Lower lobe of right lung (tissue), 2 donors: ENCODE results near the gene GRM5. TPM values are rescaled to one million over a fixed set of nuclear protein-coding genes. Genes with fewer than 3 reads are reported as not detected.

ENCODE experiments used
- ATAC-seq, 2 donors: fragments of 200-7000 bp; cut with Tn5 transposase; one replicate each; pipeline ENCODE4 v1.9.1; 2020 to 2022; ENCODE audit warnings: mild to moderate bottlenecking in 2 of 2, moderate library complexity in 2 of 2
- DNase-seq: peaks from one replicate; pipeline ENCODE4 v3.0.0-alpha.2; 2020
- H3K27ac ChIP-seq: fragments of 200-600 bp; one replicate; pipeline ENCODE4 v1.8.0; 2022
- H3K27me3 ChIP-seq: fragments of 200-600 bp; one replicate; pipeline ENCODE4 v1.8.0; 2022; ENCODE audit warnings: low read depth
- H3K36me3 ChIP-seq: fragments of 200-600 bp; one replicate; pipeline ENCODE4 v1.8.0; 2022; ENCODE audit warnings: mild to moderate bottlenecking
- H3K4me1 ChIP-seq: fragments of 200-600 bp; one replicate; pipeline ENCODE4 v1.8.0; 2022
- H3K4me3 ChIP-seq: fragments of 200-600 bp; one replicate; pipeline ENCODE4 v1.8.0; 2022; ENCODE audit warnings: mild to moderate bottlenecking
- H3K9me3 ChIP-seq: fragments of 200-600 bp; one replicate; pipeline ENCODE4 v1.8.0; 2022
- CTCF ChIP-seq: fragments of 200-600 bp; IDR thresholded peaks from one replicate; pipeline ENCODE4 v1.8.0; 2022; ENCODE audit warnings: antibody characterized with exemption, mild to moderate bottlenecking
- intact Hi-C: fragments of 100-400 bp; cut with DNase I; formaldehyde crosslinking; loops from one replicate; pipeline ENCODE4 v1.11.0; 2022
- total RNA-seq: library from RNA; stranded (reverse); fragmentation: NEBNext Ultra II Directional; extraction: Animal tissue kit (Norgen Biotek cat#: 25700); gene quantifications from one replicate; pipeline ENCODE4 v1.2.1, GENCODE V29; 2021
- donor health status: DM: no; HTN: yes; CAD: no; lungs with severe emphysema.

Gene GRM5
- total RNA-seq, 1 donor from 2014 or later, result 0.21 TPM

DNA sequence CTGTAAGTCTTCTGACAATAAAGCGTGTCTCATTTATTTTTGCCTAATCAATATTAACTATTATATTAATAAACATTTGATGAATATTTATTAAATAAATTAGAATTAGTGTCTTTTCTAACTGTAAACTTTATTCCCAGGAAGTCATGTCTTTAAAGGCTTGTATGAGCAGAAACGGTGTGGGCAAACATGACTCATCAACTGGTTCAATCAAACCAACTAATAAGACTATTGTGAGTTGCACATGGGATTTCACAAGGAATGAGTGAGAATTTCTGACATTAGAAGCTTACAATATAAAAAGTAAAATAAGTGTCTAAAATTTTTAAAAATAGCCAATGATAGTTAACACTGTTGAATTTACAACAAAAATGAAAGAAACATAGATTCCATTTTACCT lies 469.0 kb downstream of the GRM5 start:
- intact Hi-C loops, result no loop called here
- Histone ChIP-seq H3K36me3 (no peaks in the 10 kb centered on the region), H3K4me1 (no peaks in the 10 kb centered on the region)

DNA sequence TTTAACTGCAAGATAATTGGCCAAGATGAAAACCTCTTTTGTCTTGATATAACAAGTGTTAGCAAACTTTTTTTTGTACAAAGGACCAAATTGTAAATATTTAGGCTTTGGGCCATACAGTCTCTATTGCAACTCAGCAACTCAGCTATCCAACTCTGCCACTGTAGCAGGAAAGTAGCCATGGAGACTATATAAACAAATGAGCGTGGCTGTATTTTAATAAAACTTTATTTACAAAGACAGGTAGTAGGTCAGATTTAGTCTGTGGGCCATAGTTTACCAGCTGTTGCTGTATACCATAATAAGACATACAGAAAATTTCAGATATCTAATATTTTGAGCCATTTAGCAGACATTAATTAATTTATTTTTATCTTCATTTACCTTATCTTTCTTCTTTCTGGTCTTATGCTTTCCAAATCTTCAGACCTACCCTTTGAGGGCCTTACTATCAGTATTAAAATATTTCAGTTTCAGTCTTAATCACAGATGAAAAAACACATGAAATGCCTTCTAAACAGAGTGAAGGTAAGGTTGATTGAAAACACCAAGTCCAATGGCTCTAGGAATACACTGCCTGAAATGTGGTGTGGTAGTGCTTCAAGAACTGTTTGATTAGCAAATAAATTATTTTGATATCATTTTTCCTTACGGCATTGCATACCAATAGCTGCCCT lies 471.4 kb downstream of the GRM5 start:
- no peak overlapping the region for H3K27ac ChIP-seq
- H3K4me3 ChIP-seq, result no peak overlapping the region
- TF ChIP-seq CTCF, result no peak
- ATAC-seq (no peak), DNase-seq (no peak)
- H3K36me3 ChIP-seq, result no peaks in the 10 kb centered on the region
- H3K4me1 ChIP-seq, result no peaks in the 10 kb centered on the region
- no peaks in the 10 kb centered on the region for H3K9me3 ChIP-seq
- intact Hi-C loops, result no loop called here
- no peaks in the 10 kb centered on the region for H3K27me3 ChIP-seq

More for the DNA sequence above, 469.0 kb downstream of the GRM5 start:
- H3K27me3 ChIP-seq, result no peaks in the 10 kb centered on the region
- H3K9me3 ChIP-seq, result no peaks in the 10 kb centered on the region
- no peak overlapping the region for H3K27ac ChIP-seq
- H3K4me3 ChIP-seq, result no peak overlapping the region
- TF ChIP-seq CTCF, result no peak
- no peak for ATAC-seq
- DNase-seq, result no peak

GRCh38 chr11:88590361-88590760 lies 475.4 kb downstream of the GRM5 start:
- Histone ChIP-seq H3K4me3 (no peak overlapping the region), H3K4me1 (no peaks in the 10 kb centered on the region), H3K36me3 (no peaks in the 10 kb centered on the region), H3K27ac (no peak overlapping the region), H3K27me3 (no peaks in the 10 kb centered on the region), H3K9me3 (no peaks in the 10 kb centered on the region)
- intact Hi-C loops, result no loop called here
- DNase-seq, result no peak
- no peak for ATAC-seq
- TF ChIP-seq CTCF, result no peak

DNA sequence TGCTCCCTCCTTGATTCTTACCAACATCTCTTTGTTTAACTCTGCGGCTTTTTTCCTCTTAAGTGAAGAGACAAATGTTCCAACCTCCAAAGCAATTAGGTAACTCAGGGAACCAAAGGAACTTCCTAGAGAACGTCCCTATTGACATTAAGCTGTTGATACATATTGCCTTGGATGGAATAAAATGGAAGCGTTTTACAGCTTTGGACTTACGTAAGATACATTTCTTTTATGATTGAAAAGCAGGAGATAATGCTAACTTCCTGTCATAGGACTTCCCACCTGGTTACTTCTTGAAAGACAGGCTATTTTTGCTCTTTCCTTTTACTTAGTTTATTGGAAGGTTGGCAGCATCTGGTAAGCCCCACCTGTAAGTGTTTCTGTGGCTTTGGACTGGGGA lies 482.5 kb downstream of the GRM5 start:
- no peaks in the 10 kb centered on the region for H3K4me1 ChIP-seq
- no peaks in the 10 kb centered on the region for H3K27me3 ChIP-seq
- ATAC-seq (no peak), DNase-seq (no peak)
- H3K4me3 ChIP-seq, result no peak overlapping the region
- no peak overlapping the region for H3K27ac ChIP-seq
- H3K9me3 ChIP-seq, result no peaks in the 10 kb centered on the region
- no peaks in the 10 kb centered on the region for H3K36me3 ChIP-seq
- intact Hi-C loops, result no loop called here
- no peak for TF ChIP-seq CTCF

- no peaks in the 10 kb centered on the region for H3K36me3 ChIP-seq
- no peak for DNase-seq
Observed at GRCh38 chr11:88579466-88579865, 486.3 kb downstream of the GRM5 start.

More at GRCh38 chr11:88579466-88579865, 486.3 kb downstream of the GRM5 start:
- no peak for TF ChIP-seq CTCF
- H3K9me3 ChIP-seq, result no peaks in the 10 kb centered on the region
- no peak overlapping the region for H3K4me3 ChIP-seq
- H3K27ac ChIP-seq, result no peak overlapping the region
- ATAC-seq, result no peak
- no peaks in the 10 kb centered on the region for H3K27me3 ChIP-seq
- intact Hi-C loops, result no loop called here
- no peaks in the 10 kb centered on the region for H3K4me1 ChIP-seq
